HCT116 (cell line): Measurements from ENCODE around the gene ATP2B3.

Source experiments
- EZH2 ChIP-seq: fragments of 200-600 bp; sonication (generic); IDR thresholded peaks from 2 replicates; pipeline ENCODE4 v1.6.1; 2017; ENCODE audit warnings: antibody characterized with exemption, mixed run types
- POLR2A ChIP-seq: IDR thresholded peaks from 2 replicates; pipeline ENCODE4 v1.7.0; 2011; ENCODE audit warnings: borderline replicate concordance; ENCODE audit not compliant: insufficient read depth, insufficient read length; ENCODE audit errors: extremely low read depth
- POLR2AphosphoS5 ChIP-seq: IDR thresholded peaks from 2 replicates; pipeline ENCODE4 v1.6.1; 2011; ENCODE audit warnings: mild to moderate bottlenecking, low read depth, low read length, moderate library complexity
- SIN3A ChIP-seq: IDR thresholded peaks from 2 replicates; pipeline ENCODE4 v1.6.1; 2012; ENCODE audit warnings: low read depth
- TF ChIP-seq, protein P1 (sequence below), 3 experiments: fragments of 200-600 bp in 1 of 3; sonication (generic) in 1 of 3; IDR thresholded peaks in 2 of 3; conservative IDR thresholded peaks in 1 of 3; 2 replicates each; pipeline ENCODE4 v1.5.1; 2012 to 2017; ENCODE audit warnings: low read depth in 2 of 3, low read length in 2 of 3, antibody characterized with exemption in 1 of 3, borderline replicate concordance in 1 of 3, control low read depth in 1 of 3, mild to moderate bottlenecking in 1 of 3, mixed read lengths in 1 of 3, mixed run types in 1 of 3, moderate library complexity in 1 of 3; ENCODE audit not compliant: insufficient read depth in 1 of 3
- TF ChIP-seq, protein P2 (sequence below): IDR thresholded peaks from 2 replicates; pipeline ENCODE4 v1.6.1; 2011; ENCODE audit warnings: mild to moderate bottlenecking, low read length, moderate library complexity; ENCODE audit not compliant: insufficient replicate concordance; ENCODE audit errors: extremely low read depth

DNA sequence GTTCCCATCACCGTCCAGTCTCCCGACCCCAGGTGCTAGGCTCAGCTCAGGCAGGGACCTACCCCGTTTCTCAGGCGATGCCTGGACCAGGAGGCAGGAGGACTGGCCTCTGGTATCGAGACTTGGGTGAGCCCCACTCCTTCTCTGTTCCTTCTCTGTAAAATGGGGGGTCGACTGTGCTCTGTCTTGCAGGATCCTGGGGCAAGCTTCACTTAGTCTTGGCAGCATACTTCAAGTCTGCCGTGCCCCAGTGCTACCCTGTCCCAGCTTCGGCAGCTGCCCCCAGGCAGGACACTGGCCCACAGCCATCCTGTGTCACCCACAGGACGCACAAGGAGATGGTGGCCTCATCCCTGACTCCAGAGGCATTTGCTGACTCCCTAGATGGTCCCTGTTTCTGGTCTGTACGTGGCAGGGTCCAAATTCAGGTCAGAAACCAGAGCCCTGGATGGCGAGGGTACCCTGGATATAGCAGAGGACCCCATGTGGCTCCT is 40.0 kb upstream of the ATP2B3 start:
- TF ChIP-seq POLR2AphosphoS5 (no peak), EZH2 (no peak), POLR2A (no peak), SIN3A (no peak)
- TF ChIP-seq, protein P1, sequence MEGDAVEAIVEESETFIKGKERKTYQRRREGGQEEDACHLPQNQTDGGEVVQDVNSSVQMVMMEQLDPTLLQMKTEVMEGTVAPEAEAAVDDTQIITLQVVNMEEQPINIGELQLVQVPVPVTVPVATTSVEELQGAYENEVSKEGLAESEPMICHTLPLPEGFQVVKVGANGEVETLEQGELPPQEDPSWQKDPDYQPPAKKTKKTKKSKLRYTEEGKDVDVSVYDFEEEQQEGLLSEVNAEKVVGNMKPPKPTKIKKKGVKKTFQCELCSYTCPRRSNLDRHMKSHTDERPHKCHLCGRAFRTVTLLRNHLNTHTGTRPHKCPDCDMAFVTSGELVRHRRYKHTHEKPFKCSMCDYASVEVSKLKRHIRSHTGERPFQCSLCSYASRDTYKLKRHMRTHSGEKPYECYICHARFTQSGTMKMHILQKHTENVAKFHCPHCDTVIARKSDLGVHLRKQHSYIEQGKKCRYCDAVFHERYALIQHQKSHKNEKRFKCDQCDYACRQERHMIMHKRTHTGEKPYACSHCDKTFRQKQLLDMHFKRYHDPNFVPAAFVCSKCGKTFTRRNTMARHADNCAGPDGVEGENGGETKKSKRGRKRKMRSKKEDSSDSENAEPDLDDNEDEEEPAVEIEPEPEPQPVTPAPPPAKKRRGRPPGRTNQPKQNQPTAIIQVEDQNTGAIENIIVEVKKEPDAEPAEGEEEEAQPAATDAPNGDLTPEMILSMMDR (IDR thresholded peaks at IDR 0.05 in 2 of 3, conservative IDR thresholded peaks at IDR 0.05 in 1 of 3; ENCODE audit: borderline replicate concordance in 1 of 3, insufficient read depth in 1 of 3, low read depth in 2 of 3, low read length in 2 of 3) = no peak
- TF ChIP-seq, protein P2, sequence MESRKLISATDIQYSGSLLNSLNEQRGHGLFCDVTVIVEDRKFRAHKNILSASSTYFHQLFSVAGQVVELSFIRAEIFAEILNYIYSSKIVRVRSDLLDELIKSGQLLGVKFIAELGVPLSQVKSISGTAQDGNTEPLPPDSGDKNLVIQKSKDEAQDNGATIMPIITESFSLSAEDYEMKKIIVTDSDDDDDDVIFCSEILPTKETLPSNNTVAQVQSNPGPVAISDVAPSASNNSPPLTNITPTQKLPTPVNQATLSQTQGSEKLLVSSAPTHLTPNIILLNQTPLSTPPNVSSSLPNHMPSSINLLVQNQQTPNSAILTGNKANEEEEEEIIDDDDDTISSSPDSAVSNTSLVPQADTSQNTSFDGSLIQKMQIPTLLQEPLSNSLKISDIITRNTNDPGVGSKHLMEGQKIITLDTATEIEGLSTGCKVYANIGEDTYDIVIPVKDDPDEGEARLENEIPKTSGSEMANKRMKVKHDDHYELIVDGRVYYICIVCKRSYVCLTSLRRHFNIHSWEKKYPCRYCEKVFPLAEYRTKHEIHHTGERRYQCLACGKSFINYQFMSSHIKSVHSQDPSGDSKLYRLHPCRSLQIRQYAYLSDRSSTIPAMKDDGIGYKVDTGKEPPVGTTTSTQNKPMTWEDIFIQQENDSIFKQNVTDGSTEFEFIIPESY = no peak
